Gastroesophageal sphincter (tissue), 3 donors: Measurements from ENCODE around the gene SPATA45.
"Not testable (repeated sequence)": the region's sequence is repeated elsewhere in the genome, so short reads cannot be mapped to it uniquely, and the experiment has no call there.

Source experiments
- CTCF ChIP-seq, 4 experiments: fragments of 200-600 bp in 2 of 4; fragments of 450-650 bp in 2 of 4; sonication (generic) in 1 of 4; IDR thresholded peaks; one replicate each; pipeline ENCODE4 v1.5.1; 2017 to 2019; ENCODE audit warnings: antibody characterized with exemption in 4 of 4, mild to moderate bottlenecking in 2 of 4, moderate library complexity in 2 of 4
- EP300 ChIP-seq: sonication (generic); formaldehyde crosslinking; IDR thresholded peaks from one replicate; pipeline ENCODE4 v1.6.1; 2017; ENCODE audit warnings: antibody characterized with exemption, mild to moderate bottlenecking
- POLR2A ChIP-seq, 2 donors: fragments of 450-650 bp; IDR thresholded peaks; one replicate each; pipeline ENCODE4 v1.6.1; 2017; ENCODE audit warnings: antibody characterized with exemption in 2 of 2, mild to moderate bottlenecking in 2 of 2, moderate library complexity in 1 of 2
- POLR2AphosphoS5 ChIP-seq: sonication (generic); formaldehyde crosslinking; IDR thresholded peaks from one replicate; pipeline ENCODE4 v1.6.1; 2017; ENCODE audit warnings: antibody characterized with exemption

DNA sequence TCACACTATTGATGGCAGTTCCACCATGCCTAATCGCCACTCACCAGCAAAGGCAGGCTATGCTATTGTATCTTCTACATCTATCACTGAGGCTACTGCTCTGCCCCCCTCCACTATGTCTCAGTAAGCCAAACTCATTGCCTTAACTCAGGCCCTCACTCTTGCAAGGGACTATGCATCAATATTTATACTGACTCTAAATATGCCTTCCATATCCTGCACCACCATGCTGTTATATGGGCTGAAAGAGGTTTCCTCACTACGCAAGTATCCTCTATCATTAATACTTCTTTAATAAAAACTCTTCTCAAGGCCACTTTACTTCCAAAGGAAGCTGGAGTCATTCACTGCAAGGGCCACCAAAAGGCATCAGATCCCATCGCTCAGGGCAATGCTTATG, 2.9 kb downstream of the SPATA45 start:
- TF ChIP-seq CTCF (IDR thresholded peaks at IDR 0.05); POLR2A (IDR thresholded peaks at IDR 0.05); POLR2AphosphoS5; EP300: not testable (repeated sequence)
